CD8-positive, alpha-beta memory T cell (primary cell): Measurements from ENCODE around the gene ABLIM2. TPM values are rescaled to one million over a fixed set of nuclear protein-coding genes. Genes with fewer than 3 reads are reported as not detected.
A peak's percentile ranks its signal among the peaks of the same experiment; 100 is the strongest.
"Not testable (repeated sequence)": the region's sequence is repeated elsewhere in the genome, so short reads cannot be mapped to it uniquely, and the experiment has no call there.

Experiments
- CTCF ChIA-PET: fragments of 350-600 bp; sonication (Branson Sonifier 250); formaldehyde crosslinking; loops from one replicate; lab custom pipeline; 2021; ENCODE audit warnings: antibody characterized with exemption; lab: Charles Lee
- POLR2A ChIA-PET: fragments of 350-600 bp; sonication (Branson Sonifier 250); formaldehyde crosslinking; loops from one replicate; lab custom pipeline; 2021; ENCODE audit warnings: antibody characterized with exemption; lab: Charles Lee
- DNase-seq, 5 donors: peaks; one replicate each; pipeline versions ENCODE4 v3.0.0 to v3.0.0-alpha.2; 2020 to 2022; ENCODE audit warnings: mixed read lengths in 1 of 5
- H3K27ac ChIP-seq: one replicate; pipeline ENCODE4 v1.7.0; 2013; ENCODE audit warnings: low read depth, mild to moderate bottlenecking, low read length, moderate library complexity
- H3K27me3 ChIP-seq: 2 replicates; pipeline ENCODE4 v1.7.0; 2013; ENCODE audit warnings: low read length, mild to moderate bottlenecking; ENCODE audit not compliant: insufficient read depth, poor library complexity, severe bottlenecking
- H3K36me3 ChIP-seq: 2 replicates; pipeline ENCODE4 v1.7.0; 2013; ENCODE audit warnings: mild to moderate bottlenecking, low read length, moderate library complexity; ENCODE audit not compliant: insufficient read depth
- H3K4me1 ChIP-seq: 2 replicates; pipeline ENCODE4 v1.7.0; 2013; ENCODE audit warnings: mild to moderate bottlenecking, low read length, moderate library complexity; ENCODE audit not compliant: insufficient read depth
- H3K4me3 ChIP-seq: 2 replicates; pipeline ENCODE4 v1.7.0; 2013; ENCODE audit warnings: mild to moderate bottlenecking, low read length
- H3K9me3 ChIP-seq: 2 replicates; pipeline ENCODE4 v1.7.0; 2013; ENCODE audit warnings: mild to moderate bottlenecking, low read length
- H3K27ac Mint-ChIP-seq, 8 donors: one replicate each; pipeline ENCODE4 v1.8.0; 2020 to 2021; ENCODE audit warnings: mixed read lengths in 8 of 8, mild to moderate bottlenecking in 6 of 8, inconsistent platforms in 3 of 8, moderate library complexity in 3 of 8
- H3K27me3 Mint-ChIP-seq, 2 donors: one replicate each; pipeline ENCODE4 v1.8.0; 2020 to 2021; ENCODE audit warnings: mixed read lengths in 2 of 2, mild to moderate bottlenecking in 1 of 2, moderate library complexity in 1 of 2
- H3K36me3 Mint-ChIP-seq, 3 donors: one replicate each; pipeline ENCODE4 v1.8.0; 2020 to 2021; ENCODE audit warnings: mixed read lengths in 3 of 3, inconsistent platforms in 1 of 3, mild to moderate bottlenecking in 1 of 3
- H3K4me1 Mint-ChIP-seq, 3 donors: one replicate each; pipeline ENCODE4 v1.8.0; 2020 to 2021; ENCODE audit warnings: mixed read lengths in 3 of 3, inconsistent platforms in 1 of 3, mild to moderate bottlenecking in 1 of 3
- H3K4me3 Mint-ChIP-seq, 7 donors: one replicate each; pipeline ENCODE4 v1.8.0; 2020 to 2021; ENCODE audit warnings: mixed read lengths in 7 of 7, mild to moderate bottlenecking in 6 of 7, moderate library complexity in 4 of 7, inconsistent platforms in 2 of 7
- H3K9me3 Mint-ChIP-seq, 5 donors: one replicate each; pipeline ENCODE4 v1.8.0; 2020 to 2022; ENCODE audit warnings: mixed read lengths in 5 of 5, mild to moderate bottlenecking in 3 of 5, moderate library complexity in 2 of 5, inconsistent platforms in 1 of 5
- polyA plus RNA-seq: library from polyadenylated mRNA; unstranded; fragments of 300-500 nt; fragmentation: Illumina TruSeq; gene quantifications from one replicate; pipeline ENCODE4 v1.2.3, GENCODE V29; 2021
- total RNA-seq, 2 experiments: library from RNA; stranded (reverse); gene quantifications; one replicate each; pipeline ENCODE4 v1.2.3, GENCODE V29; 2021

ABLIM2 gene
- total and polyA plus RNA-seq, 3 experiments from 2014 or later = 0.72 to 1.2 (median 1.1) TPM

DNA sequence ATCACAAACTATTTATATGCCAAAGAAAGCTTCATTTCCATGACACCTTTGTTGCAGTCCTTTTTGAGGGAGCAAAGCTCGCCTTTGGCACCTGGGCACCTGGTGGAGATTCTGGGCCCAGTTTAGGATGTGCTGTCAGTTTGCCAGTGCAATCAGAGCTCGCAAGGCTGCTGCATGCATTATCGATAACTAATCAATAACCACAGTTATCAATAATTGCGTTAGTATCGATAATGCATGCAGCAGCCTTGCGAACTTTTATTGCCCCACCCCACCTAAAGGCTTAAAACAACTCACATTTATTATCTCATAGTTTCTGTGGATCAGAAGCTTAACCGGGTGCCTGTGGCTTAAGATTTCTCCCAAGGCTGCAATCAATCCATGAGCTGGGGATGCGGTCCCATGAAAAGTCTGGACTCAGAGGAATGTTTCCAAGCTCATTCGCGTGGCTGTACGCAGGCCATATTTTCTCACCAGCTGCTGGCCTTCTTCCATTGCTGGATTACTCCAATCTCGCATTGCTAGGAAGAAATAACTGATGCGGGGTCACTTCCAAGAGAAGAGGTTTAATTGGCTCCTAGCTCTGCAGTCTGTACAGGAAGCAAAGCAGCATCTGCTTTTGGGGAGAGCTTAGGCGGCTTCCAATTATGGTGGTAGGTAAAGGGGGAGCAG, 212.8 kb downstream of the ABLIM2 start:
- Histone ChIP-seq H3K27me3 (no peaks in the 10 kb centered on the region), H3K4me1 (no peaks in the 10 kb centered on the region), H3K4me3 (no peak overlapping the region), H3K9me3 (no peaks in the 10 kb centered on the region), H3K27ac (no peak overlapping the region), H3K36me3 (no peaks in the 10 kb centered on the region)
- ChIA-PET POLR2A (no interaction called here), CTCF (interaction anchor here (1.1 kb wide), 1 partner anchor 142 kb away, joined by 4 read pairs; no protein-coding TSS in a partner anchor)
- Mint-ChIP-seq H3K9me3 (peaks cover 0 to under 1% (median 0%) of the 10 kb centered on the region in 5 donors), H3K27ac (no peak overlapping the region), H3K4me1 (peaks cover 5 to 15% (median 9%) of the 10 kb centered on the region in 3 donors), H3K27me3 (peaks cover 3 to 13% of the 10 kb centered on the region in 2 donors), H3K4me3 (peak overlapping the region in 1 of 7 donors; percentile 74), H3K36me3 (no peaks in the 10 kb centered on the region)
- no peak for DNase-seq

DNA sequence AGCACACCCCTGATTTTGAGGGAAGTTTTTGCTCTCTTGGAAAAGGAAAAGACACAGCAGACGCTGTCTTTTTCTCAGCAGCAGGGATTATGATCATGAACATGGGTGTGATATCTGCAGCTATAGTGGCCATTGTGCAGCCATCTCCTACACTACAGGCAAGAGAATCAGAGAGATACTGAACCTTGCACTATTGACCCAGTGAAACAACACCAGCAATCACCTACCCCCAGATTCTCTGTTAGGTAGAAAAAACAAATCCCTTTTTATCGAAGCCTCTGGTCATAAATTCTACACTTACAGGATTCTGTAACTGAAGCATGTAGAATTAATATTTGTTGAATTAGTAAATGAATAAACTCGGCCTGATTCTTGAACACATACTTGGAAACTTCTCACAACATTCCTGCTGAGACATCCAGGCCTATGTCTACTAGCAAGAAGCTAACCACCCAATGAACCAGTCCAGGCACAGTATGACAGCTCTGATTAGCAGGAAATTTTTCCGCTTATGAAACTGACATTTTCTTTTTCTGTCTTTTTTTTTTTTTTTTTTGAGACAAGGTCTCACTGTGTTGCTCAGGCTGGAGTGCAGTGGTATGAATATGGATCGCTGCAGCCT, 213.9 kb downstream of the ABLIM2 start:
- Histone ChIP-seq H3K9me3 (no peaks in the 10 kb centered on the region), H3K27ac (no peak overlapping the region), H3K27me3 (no peaks in the 10 kb centered on the region), H3K4me3 (no peak overlapping the region), H3K36me3 (no peaks in the 10 kb centered on the region), H3K4me1 (peaks cover 3% of the 10 kb centered on the region)
- POLR2A ChIA-PET = interaction anchor here (0.6 to 0.7 kb wide), 2 partner anchors 13 to 1282 kb away, joined by 4 read pairs; no protein-coding TSS in a partner anchor
- H3K4me3 Mint-ChIP-seq = no peak overlapping the region
- H3K36me3 Mint-ChIP-seq = no peaks in the 10 kb centered on the region
- CTCF ChIA-PET = no interaction called here
- DNase-seq = no peak
- no peak overlapping the region for H3K27ac Mint-ChIP-seq
- peaks cover 5 to 15% (median 12%) of the 10 kb centered on the region in 3 donors for H3K4me1 Mint-ChIP-seq
- H3K9me3 Mint-ChIP-seq = no peaks in the 10 kb centered on the region
- peaks cover 3 to 13% of the 10 kb centered on the region in 2 donors for H3K27me3 Mint-ChIP-seq

- peaks cover 5 to 10% (median 7%) of the 10 kb centered on the region in 3 donors for H3K4me1 Mint-ChIP-seq
- DNase-seq, H3K4me1 ChIP-seq, H3K36me3 Mint-ChIP-seq, H3K9me3 ChIP-seq, H3K4me3 ChIP-seq, CTCF ChIA-PET, H3K36me3 ChIP-seq, H3K27ac Mint-ChIP-seq, H3K27me3 ChIP-seq, H3K27ac ChIP-seq, H3K4me3 Mint-ChIP-seq, H3K9me3 Mint-ChIP-seq: not testable (repeated sequence)
- POLR2A ChIA-PET = interaction anchor here (0.7 kb wide), 1 partner anchor 117 kb away, joined by 3 read pairs; no protein-coding TSS in a partner anchor
- H3K27me3 Mint-ChIP-seq = peaks cover 0 to 11% of the 10 kb centered on the region in 2 donors
Measured at GRCh38 chr4:7943688-7944087, 214.9 kb downstream of the ABLIM2 start.

GRCh38 chr4:7943211-7943610, 215.4 kb downstream of the ABLIM2 start:
- Mint-ChIP-seq H3K36me3 (peaks cover 0 to 3% (median 0%) of the 10 kb centered on the region in 3 donors), H3K9me3 (no peaks in the 10 kb centered on the region), H3K4me3 (peak overlapping the region in 1 of 7 donors; percentile 5), H3K27me3 (peaks cover 0 to 10% of the 10 kb centered on the region in 2 donors), H3K4me1 (peaks cover 9 to 12% (median 10%) of the 10 kb centered on the region in 3 donors), H3K27ac (no peak overlapping the region)
- Histone ChIP-seq H3K4me1 (peaks cover 8% of the 10 kb centered on the region), H3K9me3 (no peaks in the 10 kb centered on the region), H3K36me3 (no peaks in the 10 kb centered on the region), H3K27me3 (no peaks in the 10 kb centered on the region), H3K27ac (no peak overlapping the region), H3K4me3 (no peak overlapping the region)
- CTCF ChIA-PET = interaction anchor here (1.6 kb wide), 1 partner anchor 12 kb away, joined by 3 read pairs; no protein-coding TSS in a partner anchor
- DNase-seq = no peak
- POLR2A ChIA-PET = no interaction called here

- H3K4me1 Mint-ChIP-seq = peaks cover 14 to 19% (median 15%) of the 10 kb centered on the region in 3 donors
- no peak overlapping the region for H3K27ac Mint-ChIP-seq
- peaks cover 4 to 15% of the 10 kb centered on the region in 2 donors for H3K27me3 Mint-ChIP-seq
- H3K36me3 Mint-ChIP-seq = peaks cover 0 to 3% (median 0%) of the 10 kb centered on the region in 3 donors
- peaks cover 20% of the 10 kb centered on the region for H3K4me1 ChIP-seq
- H3K27ac ChIP-seq = no peak overlapping the region
- no peak for DNase-seq
- no peaks in the 10 kb centered on the region for H3K9me3 ChIP-seq
- H3K27me3 ChIP-seq = no peaks in the 10 kb centered on the region
- H3K9me3 Mint-ChIP-seq = no peaks in the 10 kb centered on the region
- ChIA-PET POLR2A (no interaction called here), CTCF (interaction anchor here (1.6 kb wide), 1 partner anchor 10 kb away, joined by 3 read pairs; no protein-coding TSS in a partner anchor)
- peak overlapping the region in 1 of 7 donors; percentile 8 for H3K4me3 Mint-ChIP-seq
- no peaks in the 10 kb centered on the region for H3K36me3 ChIP-seq
- no peak overlapping the region for H3K4me3 ChIP-seq
Measured at GRCh38 chr4:7941965-7942496, 216.6 kb downstream of the ABLIM2 start.

DNA sequence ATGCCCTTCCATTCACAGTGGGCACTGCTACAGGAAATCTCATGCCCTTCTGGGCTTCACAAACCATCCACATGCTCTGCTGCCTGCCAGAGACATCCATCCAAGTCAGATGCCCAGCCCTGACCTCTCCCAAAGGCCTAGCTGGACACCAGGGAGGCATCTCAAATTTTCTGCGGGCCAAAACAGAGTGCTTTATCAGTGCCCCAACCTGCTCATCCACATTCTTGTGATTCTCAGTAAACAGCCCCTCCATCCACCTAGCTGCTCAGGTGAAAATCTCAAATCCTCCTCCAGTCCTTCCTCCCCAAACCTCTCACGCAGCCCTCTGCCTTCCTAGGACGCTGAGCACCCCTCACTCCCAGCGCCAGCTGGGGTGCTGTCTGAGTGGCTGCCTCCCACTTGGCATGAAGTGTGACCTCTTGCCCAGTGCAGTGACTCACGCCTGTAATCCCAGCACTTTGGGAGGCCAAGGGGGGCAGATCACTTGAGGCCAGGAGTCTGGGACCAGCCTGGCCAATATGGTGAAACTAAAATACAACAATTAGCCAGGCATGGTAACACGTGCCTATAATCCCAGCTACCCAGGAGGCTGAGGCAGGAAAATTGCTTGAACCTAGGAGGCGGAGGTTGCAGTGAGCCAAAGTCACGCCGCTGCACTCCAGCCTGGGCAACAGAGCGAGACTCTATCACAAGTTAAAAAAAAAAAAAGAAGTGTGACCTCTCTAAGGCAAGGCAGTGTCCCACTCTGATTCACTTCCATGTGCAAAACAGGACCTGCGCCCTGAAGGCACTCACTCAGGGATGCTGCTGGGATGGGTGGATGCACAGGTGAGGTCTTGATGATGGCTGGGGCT, 217.3 kb downstream of the ABLIM2 start:
- ChIA-PET POLR2A (no interaction called here), CTCF (interaction anchor here (1.1 kb wide), 1 partner anchor 97 kb away, joined by 4 read pairs; no protein-coding TSS in a partner anchor)
- peaks cover 18 to 23% (median 18%) of the 10 kb centered on the region in 3 donors for H3K4me1 Mint-ChIP-seq
- H3K27ac ChIP-seq = no peak overlapping the region
- H3K9me3 ChIP-seq = no peaks in the 10 kb centered on the region
- DNase-seq = no peak
- H3K36me3 Mint-ChIP-seq = peaks cover 0 to 3% (median 0%) of the 10 kb centered on the region in 3 donors
- no peaks in the 10 kb centered on the region for H3K36me3 ChIP-seq
- peak overlapping the region; percentile 2 to 87 (median 54) for H3K4me3 Mint-ChIP-seq
- no peaks in the 10 kb centered on the region for H3K9me3 Mint-ChIP-seq
- peaks cover 20% of the 10 kb centered on the region for H3K4me1 ChIP-seq
- H3K27ac Mint-ChIP-seq = peak overlapping the region in 3 of 8 donors; percentile 49 to 78 (median 64)
- H3K4me3 ChIP-seq = no peak overlapping the region
- no peaks in the 10 kb centered on the region for H3K27me3 ChIP-seq
- peaks cover 4 to 13% of the 10 kb centered on the region in 2 donors for H3K27me3 Mint-ChIP-seq

- H3K36me3 Mint-ChIP-seq = peaks cover 0 to 3% (median 0%) of the 10 kb centered on the region in 3 donors
- Histone ChIP-seq H3K27ac (peak within 1 kb of the TSS; percentile 31), H3K9me3 (no peaks in the 10 kb centered on the region), H3K4me1 (peaks cover 20% of the 10 kb centered on the region), H3K27me3 (no peaks in the 10 kb centered on the region), H3K4me3 (peak within 1 kb of the TSS; percentile 61), H3K36me3 (no peaks in the 10 kb centered on the region)
- ChIA-PET POLR2A (interaction anchor here (0.6 to 1.4 kb wide), 6 partner anchors 26 to 872 kb away, joined by 3 to 7 read pairs (median 4); partner anchors contain the start of gene GRPEL1), CTCF (interaction anchor here (0.6 to 2.3 kb wide), 10 partner anchors 8 to 136 kb away, joined by 3 to 14 read pairs (median 4); no protein-coding TSS in a partner anchor)
- H3K27me3 Mint-ChIP-seq = peaks cover 4 to 9% of the 10 kb centered on the region in 2 donors
- H3K4me1 Mint-ChIP-seq = peaks cover 18 to 32% (median 24%) of the 10 kb centered on the region in 3 donors
- H3K4me3 Mint-ChIP-seq = peak within 1 kb of the TSS; percentile 58 to 95 (median 75)
- DNase-seq = peak; percentile 85 to 91 (median 86)
- H3K27ac Mint-ChIP-seq = peak within 1 kb of the TSS in 3 of 8 donors; percentile 20 to 81 (median 50)
- H3K9me3 Mint-ChIP-seq = no peaks in the 10 kb centered on the region
Measured at GRCh38 chr4:7939377-7940108, 219.1 kb downstream of the ABLIM2 start, which contains the start of gene AFAP1. Gene AFAP1, minus strand, starts transcription at chr4:7939861. Its CDS starts 67,783 bp downstream, at chr4:7872078.
